Activated CD4-positive, alpha-beta T cell treated with anti-CD3 and anti-CD28 coated beads, Interleukin-2, amount 10 ng/mL, durations not matched to agents 7 days and 5 days (primary cell): ENCODE measurements around the gene TMEM270. TPM values are rescaled to one million over a fixed set of nuclear protein-coding genes. Genes with fewer than 3 reads are reported as not detected.
"Not testable (repeated sequence)": the region's sequence is repeated elsewhere in the genome, so short reads cannot be mapped to it uniquely, and the experiment has no call there.

Experiments used
- CTCF ChIA-PET: fragments of 350-600 bp; sonication (Branson Sonifier 250); formaldehyde crosslinking; loops from one replicate; lab custom pipeline; 2021; ENCODE audit warnings: antibody characterized with exemption; lab: Charles Lee
- POLR2A ChIA-PET: fragments of 350-600 bp; sonication (Branson Sonifier 250); formaldehyde crosslinking; loops from one replicate; lab custom pipeline; 2021; ENCODE audit warnings: antibody characterized with exemption; lab: Charles Lee
- DNase-seq: peaks from one replicate; pipeline ENCODE4 v3.0.0-alpha.2; 2020
- H3K27ac Mint-ChIP-seq: one replicate; pipeline ENCODE4 v1.8.0; 2021; ENCODE audit warnings: mild to moderate bottlenecking, moderate library complexity, mixed read lengths
- H3K27me3 Mint-ChIP-seq: one replicate; pipeline ENCODE4 v1.8.0; 2021; ENCODE audit warnings: mixed read lengths
- H3K36me3 Mint-ChIP-seq: one replicate; pipeline ENCODE4 v1.8.0; 2021; ENCODE audit warnings: low read depth, mixed read lengths
- H3K4me1 Mint-ChIP-seq: one replicate; pipeline ENCODE4 v1.8.0; 2021; ENCODE audit warnings: mixed read lengths
- H3K4me3 Mint-ChIP-seq: one replicate; pipeline ENCODE4 v1.8.0; 2021; ENCODE audit warnings: mild to moderate bottlenecking, moderate library complexity, mixed read lengths
- H3K9me3 Mint-ChIP-seq: one replicate; pipeline ENCODE4 v1.8.0; 2021; ENCODE audit warnings: mixed read lengths
- total RNA-seq, 2 experiments: library from RNA; stranded (reverse); gene quantifications; one replicate each; pipeline ENCODE4 v1.2.3, GENCODE V29; 2021

Gene TMEM270
- total RNA-seq, 2 experiments from 2014 or later = not detected

GRCh38 chr7:73838642-73839041 lies 22.3 kb upstream of the TMEM270 start:
- Mint-ChIP-seq H3K27ac (no peak overlapping the region), H3K36me3 (no peaks in the 10 kb centered on the region), H3K9me3 (no peaks in the 10 kb centered on the region), H3K27me3 (peaks cover under 1% of the 10 kb centered on the region), H3K4me1 (peaks cover 15% of the 10 kb centered on the region), H3K4me3 (no peak overlapping the region)
- ChIA-PET CTCF (no interaction called here), POLR2A (no interaction called here)
- no peak for DNase-seq

GRCh38 chr7:73839290-73839689 lies 21.7 kb upstream of the TMEM270 start:
- ChIA-PET POLR2A (no interaction called here), CTCF (interaction anchor here (1.4 kb wide), 1 partner anchor 16 kb away, joined by 5 read pairs; no protein-coding TSS in a partner anchor)
- Mint-ChIP-seq H3K9me3 (no peaks in the 10 kb centered on the region), H3K27ac (no peak overlapping the region), H3K4me3 (no peak overlapping the region), H3K27me3 (peaks cover 5% of the 10 kb centered on the region), H3K4me1 (peaks cover 18% of the 10 kb centered on the region), H3K36me3 (no peaks in the 10 kb centered on the region)
- no peak for DNase-seq

GRCh38 chr7:73839743-73840714 lies 20.9 kb upstream of the TMEM270 start:
- H3K4me3 Mint-ChIP-seq = no peak overlapping the region
- no peaks in the 10 kb centered on the region for H3K36me3 Mint-ChIP-seq
- peaks cover 18% of the 10 kb centered on the region for H3K4me1 Mint-ChIP-seq
- no peak for DNase-seq
- peak overlapping the region; percentile 51 for H3K27ac Mint-ChIP-seq
- H3K9me3 Mint-ChIP-seq = no peaks in the 10 kb centered on the region
- ChIA-PET POLR2A (no interaction called here), CTCF (interaction anchor here (1.4 kb wide), 1 partner anchor 15 kb away, joined by 5 read pairs; no protein-coding TSS in a partner anchor)
- peaks cover 8% of the 10 kb centered on the region for H3K27me3 Mint-ChIP-seq

- Mint-ChIP-seq H3K36me3 (no peaks in the 10 kb centered on the region), H3K27ac (no peak overlapping the region), H3K4me1 (peaks cover 18% of the 10 kb centered on the region), H3K4me3 (peak overlapping the region; percentile 15), H3K27me3 (peaks cover 8% of the 10 kb centered on the region), H3K9me3 (no peaks in the 10 kb centered on the region)
- CTCF ChIA-PET = interaction anchor here (1.4 kb wide), 1 partner anchor 14 kb away, joined by 5 read pairs; no protein-coding TSS in a partner anchor
- DNase-seq = no peak
- POLR2A ChIA-PET = no interaction called here
Measured at GRCh38 chr7:73840715-73841379, 20.1 kb upstream of the TMEM270 start.

GRCh38 chr7:73841689-73842066 lies 19.3 kb upstream of the TMEM270 start:
- no peak for DNase-seq
- H3K36me3 Mint-ChIP-seq = no peaks in the 10 kb centered on the region
- no peak overlapping the region for H3K27ac Mint-ChIP-seq
- H3K27me3 Mint-ChIP-seq = peaks cover 8% of the 10 kb centered on the region
- peak overlapping the region; percentile 83 for H3K4me3 Mint-ChIP-seq
- ChIA-PET POLR2A (no interaction called here), CTCF (interaction anchor here (1.0 kb wide), 1 partner anchor 106 kb away, joined by 3 read pairs; no protein-coding TSS in a partner anchor)
- no peaks in the 10 kb centered on the region for H3K9me3 Mint-ChIP-seq
- peaks cover 18% of the 10 kb centered on the region for H3K4me1 Mint-ChIP-seq

GRCh38 chr7:73842067-73842976 lies 18.6 kb upstream of the TMEM270 start, which contains the start of gene METTL27:
Gene METTL27, minus strand, starts transcription at chr7:73842516. Its CDS starts 376 bp downstream, at chr7:73842140.
- peak within 1 kb of the TSS; percentile 85 for H3K27ac Mint-ChIP-seq
- peaks cover 8% of the 10 kb centered on the region for H3K27me3 Mint-ChIP-seq
- peak; percentile 93 for DNase-seq
- peaks cover 18% of the 10 kb centered on the region for H3K4me1 Mint-ChIP-seq
- POLR2A ChIA-PET = interaction anchor here (0.5 to 0.7 kb wide), 4 partner anchors 19 to 461 kb away, joined by 3 to 5 read pairs (median 4); no protein-coding TSS in a partner anchor
- no peaks in the 10 kb centered on the region for H3K36me3 Mint-ChIP-seq
- no peaks in the 10 kb centered on the region for H3K9me3 Mint-ChIP-seq
- CTCF ChIA-PET = interaction anchor here (0.7 to 1.3 kb wide), 4 partner anchors 8 to 493 kb away, joined by 3 to 6 read pairs (median 4); no protein-coding TSS in a partner anchor
- H3K4me3 Mint-ChIP-seq = peak within 1 kb of the TSS; percentile 83

GRCh38 chr7:73844131-73844547 lies 16.8 kb upstream of the TMEM270 start:
- DNase-seq = no peak
- H3K4me1 Mint-ChIP-seq = peaks cover 12% of the 10 kb centered on the region
- peaks cover 10% of the 10 kb centered on the region for H3K27me3 Mint-ChIP-seq
- H3K27ac Mint-ChIP-seq = no peak overlapping the region
- H3K9me3 Mint-ChIP-seq = no peaks in the 10 kb centered on the region
- CTCF ChIA-PET = interaction anchor here (0.7 kb wide), 2 partner anchors 15 to 223 kb away, joined by 3 read pairs; no protein-coding TSS in a partner anchor
- peak overlapping the region; percentile 0 for H3K4me3 Mint-ChIP-seq
- POLR2A ChIA-PET = no interaction called here
- no peaks in the 10 kb centered on the region for H3K36me3 Mint-ChIP-seq

- H3K36me3 Mint-ChIP-seq = no peaks in the 10 kb centered on the region
- no peak overlapping the region for H3K4me3 Mint-ChIP-seq
- ChIA-PET CTCF (interaction anchor here (0.5 kb wide), 1 partner anchor 10 kb away, joined by 3 read pairs; no protein-coding TSS in a partner anchor), POLR2A (no interaction called here)
- peaks cover 18% of the 10 kb centered on the region for H3K4me1 Mint-ChIP-seq
- no peaks in the 10 kb centered on the region for H3K9me3 Mint-ChIP-seq
- DNase-seq = no peak
- no peak overlapping the region for H3K27ac Mint-ChIP-seq
- peaks cover 15% of the 10 kb centered on the region for H3K27me3 Mint-ChIP-seq
Measured at GRCh38 chr7:73844848-73845460, 16.0 kb upstream of the TMEM270 start.

- POLR2A ChIA-PET, CTCF ChIA-PET, H3K27ac Mint-ChIP-seq, H3K9me3 Mint-ChIP-seq, H3K4me3 Mint-ChIP-seq, H3K36me3 Mint-ChIP-seq, DNase-seq: not testable (repeated sequence)
- H3K27me3 Mint-ChIP-seq = peaks cover 15% of the 10 kb centered on the region
- peaks cover 22% of the 10 kb centered on the region for H3K4me1 Mint-ChIP-seq
Measured at GRCh38 chr7:73845701-73846195, 15.2 kb upstream of the TMEM270 start.

GRCh38 chr7:73847941-73848723 lies 12.8 kb upstream of the TMEM270 start:
- no peak overlapping the region for H3K27ac Mint-ChIP-seq
- ChIA-PET CTCF (interaction anchor here (0.6 to 1.0 kb wide), 2 partner anchors 8 to 186 kb away, joined by 3 to 5 read pairs; no protein-coding TSS in a partner anchor), POLR2A (no interaction called here)
- peaks cover 30% of the 10 kb centered on the region for H3K4me1 Mint-ChIP-seq
- H3K9me3 Mint-ChIP-seq = no peaks in the 10 kb centered on the region
- no peak for DNase-seq
- no peak overlapping the region for H3K4me3 Mint-ChIP-seq
- H3K36me3 Mint-ChIP-seq = no peaks in the 10 kb centered on the region
- peaks cover 15% of the 10 kb centered on the region for H3K27me3 Mint-ChIP-seq

GRCh38 chr7:73850781-73851207 lies 10.2 kb upstream of the TMEM270 start:
- Mint-ChIP-seq H3K36me3 (no peaks in the 10 kb centered on the region), H3K27ac (peak overlapping the region; percentile 54), H3K4me1 (peaks cover 28% of the 10 kb centered on the region), H3K9me3 (no peaks in the 10 kb centered on the region), H3K4me3 (no peak overlapping the region), H3K27me3 (peaks cover 17% of the 10 kb centered on the region)
- no peak for DNase-seq
- ChIA-PET CTCF (interaction anchor here (0.6 to 1.4 kb wide), 5 partner anchors 8 to 111 kb away, joined by 3 to 6 read pairs (median 5); partner anchors contain the start of gene METTL27), POLR2A (no interaction called here)
